GM23338 (cell line): ENCODE results near the gene SRSF1. TPM values are rescaled to one million over a fixed set of nuclear protein-coding genes. Genes with fewer than 3 reads are reported as not detected.

Experiments
- ATAC-seq: fragments of 200-7000 bp; cut with Tn5 transposase; 3 replicates; pipeline ENCODE4 v1.9.1; 2020
- DNase-seq: peaks from one replicate; pipeline ENCODE4 v3.0.0-alpha.2; 2015; ENCODE audit warnings: low spot score
- H2AFZ ChIP-seq: fragments of 200-600 bp; sonication (generic); 2 replicates; pipeline ENCODE4 v1.8.0; 2016; ENCODE audit warnings: antibody characterized with exemption, mild to moderate bottlenecking, moderate library complexity
- H3F3A ChIP-seq: fragments of 200-600 bp; sonication (generic); replicated peaks from 2 replicates; pipeline ENCODE4 v1.8.0; 2017; ENCODE audit warnings: antibody characterized with exemption, mixed run types, low read depth
- H3K27ac ChIP-seq: fragments of 200-600 bp; sonication (generic); 2 replicates; pipeline ENCODE4 v1.6.1; 2016; ENCODE audit warnings: low read depth
- H3K27me3 ChIP-seq: fragments of 200-600 bp; sonication (generic); 2 replicates; pipeline ENCODE4 v1.8.0; 2016; ENCODE audit warnings: mild to moderate bottlenecking, mixed run types, moderate library complexity; ENCODE audit not compliant: insufficient read depth
- H3K36me3 ChIP-seq: fragments of 200-600 bp; sonication (generic); 2 replicates; pipeline ENCODE4 v1.8.0; 2016; ENCODE audit warnings: mild to moderate bottlenecking; ENCODE audit not compliant: insufficient read depth
- H3K4me1 ChIP-seq: fragments of 200-600 bp; sonication (generic); 2 replicates; pipeline ENCODE4 v1.8.0; 2016; ENCODE audit warnings: mild to moderate bottlenecking, moderate library complexity; ENCODE audit not compliant: insufficient read depth
- H3K4me2 ChIP-seq: fragments of 200-600 bp; sonication (generic); 2 replicates; pipeline ENCODE4 v1.7.1; 2017; ENCODE audit warnings: mixed run types
- H3K4me3 ChIP-seq: fragments of 200-600 bp; sonication (generic); 2 replicates; pipeline ENCODE4 v1.6.1; 2016; ENCODE audit warnings: mixed run types
- H3K79me2 ChIP-seq: fragments of 200-600 bp; sonication (generic); replicated peaks from 2 replicates; pipeline ENCODE4 v1.8.0; 2017; ENCODE audit warnings: mild to moderate bottlenecking; ENCODE audit not compliant: insufficient read depth
- H3K9me2 ChIP-seq: fragments of 200-600 bp; sonication (generic); 2 replicates; pipeline ENCODE4 v1.8.0; 2017; ENCODE audit not compliant: insufficient read depth
- H4K20me1 ChIP-seq: fragments of 200-600 bp; sonication (generic); replicated peaks from 2 replicates; pipeline ENCODE4 v1.8.0; 2017; ENCODE audit warnings: mild to moderate bottlenecking; ENCODE audit not compliant: insufficient read depth
- H3K27ac Mint-ChIP-seq: 2 replicates; pipeline ENCODE4 v1.8.0; 2020; ENCODE audit warnings: inconsistent platforms, mild to moderate bottlenecking, moderate library complexity, mixed read lengths
- H3K27me3 Mint-ChIP-seq: 3 replicates; pipeline ENCODE4 v1.8.0; 2022; ENCODE audit warnings: low read depth, mild to moderate bottlenecking, moderate library complexity, mixed read lengths, inconsistent platforms; ENCODE audit not compliant: insufficient read depth, poor library complexity
- H3K36me3 Mint-ChIP-seq: 3 replicates; pipeline ENCODE4 v1.8.0; 2021; ENCODE audit warnings: low read depth, mild to moderate bottlenecking, inconsistent platforms, moderate library complexity, mixed read lengths
- H3K4me1 Mint-ChIP-seq: 3 replicates; pipeline ENCODE4 v1.8.0; 2020; ENCODE audit warnings: mild to moderate bottlenecking, inconsistent platforms, mixed read lengths
- H3K4me3 Mint-ChIP-seq: 3 replicates; pipeline ENCODE4 v1.8.0; 2021; ENCODE audit warnings: moderate library complexity, mild to moderate bottlenecking, inconsistent platforms, mixed read lengths
- H3K9me3 Mint-ChIP-seq: 3 replicates; pipeline ENCODE4 v1.8.0; 2020; ENCODE audit warnings: moderate library complexity, mild to moderate bottlenecking, inconsistent platforms, mixed read lengths
- CREB1 ChIP-seq: fragments of 250-450 bp; sonication (Bioruptor Pico); IDR thresholded peaks from 2 replicates; pipeline ENCODE4 v1.5.0; 2020; ENCODE audit warnings: low read depth, mild to moderate bottlenecking, moderate library complexity
- EZH2 ChIP-seq: fragments of 200-600 bp; sonication (generic); IDR thresholded peaks from one replicate; pipeline ENCODE4 v1.8.0; 2017; ENCODE audit warnings: antibody characterized with exemption, mild to moderate bottlenecking, low read depth; ENCODE audit not compliant: unreplicated experiment
- EZH2phosphoT487 ChIP-seq: fragments of 200-600 bp; sonication (generic); IDR thresholded peaks from one replicate; pipeline ENCODE4 v1.8.1; 2018; ENCODE audit warnings: antibody characterized with exemption; ENCODE audit not compliant: unreplicated experiment
- JUNB ChIP-seq: IDR thresholded peaks from one replicate; pipeline ENCODE4 v1.6.1; 2016; ENCODE audit warnings: antibody characterized with exemption; ENCODE audit not compliant: unreplicated experiment
- NANOG ChIP-seq: IDR thresholded peaks from 2 replicates; pipeline ENCODE4 v1.6.1; 2016; ENCODE audit warnings: antibody characterized with exemption, borderline replicate concordance
- POLR2AphosphoS5 ChIP-seq: IDR thresholded peaks from 2 replicates; pipeline ENCODE4 v1.6.1; 2016; ENCODE audit warnings: antibody characterized with exemption, low read depth
- STAT1 ChIP-seq: IDR thresholded peaks from one replicate; pipeline ENCODE4 v1.6.1; 2016; ENCODE audit warnings: antibody characterized with exemption; ENCODE audit not compliant: unreplicated experiment
- ZNF114 ChIP-seq: fragments of 250-450 bp; sonication (Bioruptor Pico); IDR thresholded peaks from 2 replicates; pipeline ENCODE4 v1.5.0; 2020; ENCODE audit warnings: mild to moderate bottlenecking, moderate library complexity
- ZNF331 ChIP-seq: fragments of 250-450 bp; sonication (Bioruptor Pico); IDR thresholded peaks from 2 replicates; pipeline ENCODE4 v1.5.0; 2020; ENCODE audit warnings: low read depth, mild to moderate bottlenecking, moderate library complexity
- polyA plus RNA-seq: library from polyadenylated mRNA; unstranded; fragments of >200 nt; fragmentation: Nextera tagmentation; extraction: Ambion mirVana; gene quantifications from 2 replicates; pipeline ENCODE4 v1.2.1, GENCODE V29; 2016
- total RNA-seq: library from RNA; depleted of rRNA; stranded (reverse); fragments of >200 nt; shearing (Covaris generic); gene quantifications from 2 replicates; pipeline ENCODE4 v1.2.3, GENCODE V29; 2014
- TF ChIP-seq, protein P1 (sequence below): IDR thresholded peaks from 2 replicates; pipeline ENCODE4 v1.6.1; 2016; ENCODE audit warnings: antibody characterized with exemption
- TF ChIP-seq, protein P2 (sequence below): IDR thresholded peaks from one replicate; pipeline ENCODE4 v1.6.1; 2018; ENCODE audit warnings: antibody characterized with exemption; ENCODE audit not compliant: unreplicated experiment
- TF ChIP-seq, protein P3 (sequence below), 2 experiments: fragments of 200-600 bp in 1 of 2; sonication (generic) in 1 of 2; conservative IDR thresholded peaks; 2 replicates each; pipeline versions ENCODE4 v1.5.1 to v1.6.1; 2016 to 2017; ENCODE audit warnings: antibody characterized with exemption in 2 of 2, low read depth in 2 of 2, mild to moderate bottlenecking in 2 of 2, moderate library complexity in 1 of 2
- TF ChIP-seq, protein P4 (sequence below): fragments of 250-450 bp; sonication (Bioruptor Pico); IDR thresholded peaks from 2 replicates; pipeline ENCODE4 v1.5.0; 2020; ENCODE audit warnings: mild to moderate bottlenecking, moderate library complexity

SRSF1 gene
- total and polyA plus RNA-seq, 2 experiments from 2014 or later = 413 to 584 TPM

DNA sequence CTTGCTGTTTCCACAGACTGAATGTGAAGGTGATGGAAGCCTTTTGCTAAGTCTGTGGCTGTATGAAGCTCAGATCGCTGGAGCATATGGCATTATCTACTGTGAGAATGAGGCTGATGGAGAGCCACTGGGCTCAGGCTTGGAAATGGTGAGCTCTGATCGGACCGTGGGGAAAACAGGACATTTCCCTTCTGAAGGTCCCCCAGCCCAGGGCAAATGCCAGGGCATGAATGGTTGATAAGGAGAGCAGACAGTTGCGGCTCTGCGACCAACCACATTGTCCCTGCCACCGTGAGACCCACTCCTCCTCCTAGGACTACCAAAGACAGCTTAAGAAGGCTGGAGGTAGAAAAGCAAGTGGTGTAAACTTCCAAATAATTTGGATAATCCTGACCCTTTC, 47.1 kb downstream of the SRSF1 start:
- H3K27me3 Mint-ChIP-seq = peaks cover 16% of the 10 kb centered on the region
- no peaks in the 10 kb centered on the region for H3K79me2 ChIP-seq

More for the DNA sequence above, 47.1 kb downstream of the SRSF1 start:
- H3K36me3 Mint-ChIP-seq = no peaks in the 10 kb centered on the region
- H3K27me3 ChIP-seq = peaks cover 27% of the 10 kb centered on the region
- H4K20me1 ChIP-seq = no peaks in the 10 kb centered on the region
- H3K4me3 ChIP-seq = no peak overlapping the region
- peaks cover 18% of the 10 kb centered on the region for H3K4me1 ChIP-seq
- peaks cover 21% of the 10 kb centered on the region for H3K4me1 Mint-ChIP-seq
- no peak for ATAC-seq
- H2AFZ ChIP-seq = no peak overlapping the region
- no peak overlapping the region for H3K4me3 Mint-ChIP-seq
- TF ChIP-seq, protein P1, sequence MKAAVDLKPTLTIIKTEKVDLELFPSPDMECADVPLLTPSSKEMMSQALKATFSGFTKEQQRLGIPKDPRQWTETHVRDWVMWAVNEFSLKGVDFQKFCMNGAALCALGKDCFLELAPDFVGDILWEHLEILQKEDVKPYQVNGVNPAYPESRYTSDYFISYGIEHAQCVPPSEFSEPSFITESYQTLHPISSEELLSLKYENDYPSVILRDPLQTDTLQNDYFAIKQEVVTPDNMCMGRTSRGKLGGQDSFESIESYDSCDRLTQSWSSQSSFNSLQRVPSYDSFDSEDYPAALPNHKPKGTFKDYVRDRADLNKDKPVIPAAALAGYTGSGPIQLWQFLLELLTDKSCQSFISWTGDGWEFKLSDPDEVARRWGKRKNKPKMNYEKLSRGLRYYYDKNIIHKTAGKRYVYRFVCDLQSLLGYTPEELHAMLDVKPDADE = no peak
- TF ChIP-seq ZNF331 (CRISPR knock-in tag) (no peak), CREB1 (no peak), ZNF114 (CRISPR knock-in tag) (no peak), EZH2phosphoT487 (no peak), STAT1 (no peak), EZH2 (no peak), NANOG (no peak), JUNB (no peak), POLR2AphosphoS5 (no peak)
- TF ChIP-seq, protein P2, sequence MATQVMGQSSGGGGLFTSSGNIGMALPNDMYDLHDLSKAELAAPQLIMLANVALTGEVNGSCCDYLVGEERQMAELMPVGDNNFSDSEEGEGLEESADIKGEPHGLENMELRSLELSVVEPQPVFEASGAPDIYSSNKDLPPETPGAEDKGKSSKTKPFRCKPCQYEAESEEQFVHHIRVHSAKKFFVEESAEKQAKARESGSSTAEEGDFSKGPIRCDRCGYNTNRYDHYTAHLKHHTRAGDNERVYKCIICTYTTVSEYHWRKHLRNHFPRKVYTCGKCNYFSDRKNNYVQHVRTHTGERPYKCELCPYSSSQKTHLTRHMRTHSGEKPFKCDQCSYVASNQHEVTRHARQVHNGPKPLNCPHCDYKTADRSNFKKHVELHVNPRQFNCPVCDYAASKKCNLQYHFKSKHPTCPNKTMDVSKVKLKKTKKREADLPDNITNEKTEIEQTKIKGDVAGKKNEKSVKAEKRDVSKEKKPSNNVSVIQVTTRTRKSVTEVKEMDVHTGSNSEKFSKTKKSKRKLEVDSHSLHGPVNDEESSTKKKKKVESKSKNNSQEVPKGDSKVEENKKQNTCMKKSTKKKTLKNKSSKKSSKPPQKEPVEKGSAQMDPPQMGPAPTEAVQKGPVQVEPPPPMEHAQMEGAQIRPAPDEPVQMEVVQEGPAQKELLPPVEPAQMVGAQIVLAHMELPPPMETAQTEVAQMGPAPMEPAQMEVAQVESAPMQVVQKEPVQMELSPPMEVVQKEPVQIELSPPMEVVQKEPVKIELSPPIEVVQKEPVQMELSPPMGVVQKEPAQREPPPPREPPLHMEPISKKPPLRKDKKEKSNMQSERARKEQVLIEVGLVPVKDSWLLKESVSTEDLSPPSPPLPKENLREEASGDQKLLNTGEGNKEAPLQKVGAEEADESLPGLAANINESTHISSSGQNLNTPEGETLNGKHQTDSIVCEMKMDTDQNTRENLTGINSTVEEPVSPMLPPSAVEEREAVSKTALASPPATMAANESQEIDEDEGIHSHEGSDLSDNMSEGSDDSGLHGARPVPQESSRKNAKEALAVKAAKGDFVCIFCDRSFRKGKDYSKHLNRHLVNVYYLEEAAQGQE = no peak
- TF ChIP-seq, protein P3, sequence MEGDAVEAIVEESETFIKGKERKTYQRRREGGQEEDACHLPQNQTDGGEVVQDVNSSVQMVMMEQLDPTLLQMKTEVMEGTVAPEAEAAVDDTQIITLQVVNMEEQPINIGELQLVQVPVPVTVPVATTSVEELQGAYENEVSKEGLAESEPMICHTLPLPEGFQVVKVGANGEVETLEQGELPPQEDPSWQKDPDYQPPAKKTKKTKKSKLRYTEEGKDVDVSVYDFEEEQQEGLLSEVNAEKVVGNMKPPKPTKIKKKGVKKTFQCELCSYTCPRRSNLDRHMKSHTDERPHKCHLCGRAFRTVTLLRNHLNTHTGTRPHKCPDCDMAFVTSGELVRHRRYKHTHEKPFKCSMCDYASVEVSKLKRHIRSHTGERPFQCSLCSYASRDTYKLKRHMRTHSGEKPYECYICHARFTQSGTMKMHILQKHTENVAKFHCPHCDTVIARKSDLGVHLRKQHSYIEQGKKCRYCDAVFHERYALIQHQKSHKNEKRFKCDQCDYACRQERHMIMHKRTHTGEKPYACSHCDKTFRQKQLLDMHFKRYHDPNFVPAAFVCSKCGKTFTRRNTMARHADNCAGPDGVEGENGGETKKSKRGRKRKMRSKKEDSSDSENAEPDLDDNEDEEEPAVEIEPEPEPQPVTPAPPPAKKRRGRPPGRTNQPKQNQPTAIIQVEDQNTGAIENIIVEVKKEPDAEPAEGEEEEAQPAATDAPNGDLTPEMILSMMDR (conservative IDR thresholded peaks at IDR 0.05; ENCODE audit: low read depth in 2 of 2) = no peak
- TF ChIP-seq, protein P4, sequence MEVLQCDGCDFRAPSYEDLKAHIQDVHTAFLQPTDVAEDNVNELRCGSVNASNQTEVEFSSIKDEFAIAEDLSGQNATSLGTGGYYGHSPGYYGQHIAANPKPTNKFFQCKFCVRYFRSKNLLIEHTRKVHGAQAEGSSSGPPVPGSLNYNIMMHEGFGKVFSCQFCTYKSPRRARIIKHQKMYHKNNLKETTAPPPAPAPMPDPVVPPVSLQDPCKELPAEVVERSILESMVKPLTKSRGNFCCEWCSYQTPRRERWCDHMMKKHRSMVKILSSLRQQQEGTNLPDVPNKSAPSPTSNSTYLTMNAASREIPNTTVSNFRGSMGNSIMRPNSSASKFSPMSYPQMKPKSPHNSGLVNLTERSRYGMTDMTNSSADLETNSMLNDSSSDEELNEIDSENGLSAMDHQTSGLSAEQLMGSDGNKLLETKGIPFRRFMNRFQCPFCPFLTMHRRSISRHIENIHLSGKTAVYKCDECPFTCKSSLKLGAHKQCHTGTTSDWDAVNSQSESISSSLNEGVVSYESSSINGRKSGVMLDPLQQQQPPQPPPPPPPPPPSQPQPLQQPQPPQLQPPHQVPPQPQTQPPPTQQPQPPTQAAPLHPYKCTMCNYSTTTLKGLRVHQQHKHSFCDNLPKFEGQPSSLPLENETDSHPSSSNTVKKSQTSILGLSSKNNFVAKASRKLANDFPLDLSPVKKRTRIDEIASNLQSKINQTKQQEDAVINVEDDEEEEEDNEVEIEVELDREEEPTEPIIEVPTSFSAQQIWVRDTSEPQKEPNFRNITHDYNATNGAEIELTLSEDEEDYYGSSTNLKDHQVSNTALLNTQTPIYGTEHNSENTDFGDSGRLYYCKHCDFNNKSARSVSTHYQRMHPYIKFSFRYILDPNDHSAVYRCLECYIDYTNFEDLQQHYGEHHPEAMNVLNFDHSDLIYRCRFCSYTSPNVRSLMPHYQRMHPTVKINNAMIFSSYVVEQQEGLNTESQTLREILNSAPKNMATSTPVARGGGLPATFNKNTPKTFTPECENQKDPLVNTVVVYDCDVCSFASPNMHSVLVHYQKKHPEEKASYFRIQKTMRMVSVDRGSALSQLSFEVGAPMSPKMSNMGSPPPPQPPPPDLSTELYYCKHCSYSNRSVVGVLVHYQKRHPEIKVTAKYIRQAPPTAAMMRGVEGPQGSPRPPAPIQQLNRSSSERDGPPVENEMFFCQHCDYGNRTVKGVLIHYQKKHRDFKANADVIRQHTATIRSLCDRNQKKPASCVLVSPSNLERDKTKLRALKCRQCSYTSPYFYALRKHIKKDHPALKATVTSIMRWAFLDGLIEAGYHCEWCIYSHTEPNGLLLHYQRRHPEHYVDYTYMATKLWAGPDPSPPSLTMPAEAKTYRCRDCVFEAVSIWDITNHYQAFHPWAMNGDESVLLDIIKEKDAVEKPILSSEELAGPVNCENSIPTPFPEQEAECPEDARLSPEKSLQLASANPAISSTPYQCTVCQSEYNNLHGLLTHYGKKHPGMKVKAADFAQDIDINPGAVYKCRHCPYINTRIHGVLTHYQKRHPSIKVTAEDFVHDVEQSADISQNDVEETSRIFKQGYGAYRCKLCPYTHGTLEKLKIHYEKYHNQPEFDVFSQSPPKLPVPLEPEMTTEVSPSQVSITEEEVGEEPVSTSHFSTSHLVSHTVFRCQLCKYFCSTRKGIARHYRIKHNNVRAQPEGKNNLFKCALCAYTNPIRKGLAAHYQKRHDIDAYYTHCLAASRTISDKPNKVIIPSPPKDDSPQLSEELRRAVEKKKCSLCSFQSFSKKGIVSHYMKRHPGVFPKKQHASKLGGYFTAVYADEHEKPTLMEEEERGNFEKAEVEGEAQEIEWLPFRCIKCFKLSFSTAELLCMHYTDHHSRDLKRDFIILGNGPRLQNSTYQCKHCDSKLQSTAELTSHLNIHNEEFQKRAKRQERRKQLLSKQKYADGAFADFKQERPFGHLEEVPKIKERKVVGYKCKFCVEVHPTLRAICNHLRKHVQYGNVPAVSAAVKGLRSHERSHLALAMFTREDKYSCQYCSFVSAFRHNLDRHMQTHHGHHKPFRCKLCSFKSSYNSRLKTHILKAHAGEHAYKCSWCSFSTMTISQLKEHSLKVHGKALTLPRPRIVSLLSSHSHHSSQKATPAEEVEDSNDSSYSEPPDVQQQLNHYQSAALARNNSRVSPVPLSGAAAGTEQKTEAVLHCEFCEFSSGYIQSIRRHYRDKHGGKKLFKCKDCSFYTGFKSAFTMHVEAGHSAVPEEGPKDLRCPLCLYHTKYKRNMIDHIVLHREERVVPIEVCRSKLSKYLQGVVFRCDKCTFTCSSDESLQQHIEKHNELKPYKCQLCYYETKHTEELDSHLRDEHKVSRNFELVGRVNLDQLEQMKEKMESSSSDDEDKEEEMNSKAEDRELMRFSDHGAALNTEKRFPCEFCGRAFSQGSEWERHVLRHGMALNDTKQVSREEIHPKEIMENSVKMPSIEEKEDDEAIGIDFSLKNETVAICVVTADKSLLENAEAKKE (CRISPR knock-in tag) = no peak
- H3K4me2 ChIP-seq = no peak overlapping the region
- H3K9me2 ChIP-seq = no peaks in the 10 kb centered on the region
- H3F3A ChIP-seq = peaks cover 11% of the 10 kb centered on the region; the same call in 1 of the 2 replicates
- H3K27ac Mint-ChIP-seq = no peak overlapping the region
- no peaks in the 10 kb centered on the region for H3K9me3 Mint-ChIP-seq
- no peaks in the 10 kb centered on the region for H3K36me3 ChIP-seq
- H3K27ac ChIP-seq = no peak overlapping the region
- DNase-seq = no peak
